Smooth muscle cell (in vitro differentiated cells): Measurements from ENCODE around the gene FSTL4. TPM values are rescaled to one million over a fixed set of nuclear protein-coding genes. Genes with fewer than 3 reads are reported as not detected.

ENCODE experiments used
- DNase-seq: peaks from one replicate; lab custom pipeline; 2025; ENCODE audit not compliant: unreplicated experiment; lab: John Stamatoyannopoulos, UW
- H2AFZ ChIP-seq: fragments of 200-600 bp; sonication (generic); 2 replicates; pipeline ENCODE4 v1.6.0; 2016; ENCODE audit warnings: antibody characterized with exemption, low read depth, mild to moderate bottlenecking
- H3F3A ChIP-seq: fragments of 200-600 bp; sonication (generic); 2 replicates; pipeline ENCODE4 v1.6.0; 2017; ENCODE audit warnings: antibody characterized with exemption, low read depth
- H3K27ac ChIP-seq: fragments of 200-600 bp; sonication (generic); 2 replicates; pipeline ENCODE4 v1.5.1; 2016; ENCODE audit warnings: low read depth, mild to moderate bottlenecking
- H3K27me3 ChIP-seq: fragments of 200-600 bp; sonication (generic); 2 replicates; pipeline ENCODE4 v1.6.1; 2016; ENCODE audit warnings: low read depth, mild to moderate bottlenecking
- H3K36me3 ChIP-seq: fragments of 200-600 bp; sonication (generic); 2 replicates; pipeline ENCODE4 v1.5.1; 2016; ENCODE audit warnings: low read depth
- H3K4me1 ChIP-seq: fragments of 200-600 bp; sonication (generic); 2 replicates; pipeline ENCODE4 v1.5.1; 2016; ENCODE audit warnings: low read depth
- H3K4me2 ChIP-seq: fragments of 200-600 bp; sonication (generic); 2 replicates; pipeline ENCODE4 v1.6.0; 2016; ENCODE audit warnings: mild to moderate bottlenecking
- H3K4me3 ChIP-seq: fragments of 200-600 bp; sonication (generic); 2 replicates; pipeline ENCODE4 v1.5.1; 2016; ENCODE audit warnings: mild to moderate bottlenecking
- H3K79me2 ChIP-seq: fragments of 200-600 bp; sonication (generic); 2 replicates; pipeline ENCODE4 v1.6.0; 2016; ENCODE audit warnings: low read depth, mild to moderate bottlenecking
- H3K9ac ChIP-seq: fragments of 200-600 bp; sonication (generic); 2 replicates; pipeline ENCODE4 v1.6.0; 2016; ENCODE audit warnings: low read depth
- H3K9me3 ChIP-seq: fragments of 200-600 bp; sonication (generic); replicated peaks from 2 replicates; pipeline ENCODE4 v1.5.1; 2016; ENCODE audit warnings: low read depth
- H4K20me1 ChIP-seq: fragments of 200-600 bp; sonication (generic); 2 replicates; pipeline ENCODE4 v1.6.0; 2016; ENCODE audit warnings: low read depth
- CTCF ChIP-seq: fragments of 200-600 bp; sonication (generic); IDR thresholded peaks from 2 replicates; pipeline ENCODE4 v1.5.1; 2017; ENCODE audit warnings: borderline replicate concordance, mild to moderate bottlenecking, antibody characterized with exemption; ENCODE audit not compliant: insufficient read depth, poor library complexity, severe bottlenecking
- WGBS: methylation state at CpG from one replicate; pipeline ENCODE4 v1.1.7; 2016; ENCODE audit warnings: low lambda C conversion rate; 5-methylcytosine and 5-hydroxymethylcytosine counted together
- polyA plus RNA-seq: library from polyadenylated mRNA; unstranded; fragments of >200 nt; fragmentation: Nextera tagmentation; extraction: Ambion mirVana; gene quantifications from 2 replicates; pipeline ENCODE4 v1.2.1, GENCODE V29; 2016
- total RNA-seq: library from RNA; depleted of rRNA; stranded (reverse); fragments of >200 nt; gene quantifications from 2 replicates; pipeline ENCODE4 v1.2.3, GENCODE V29; 2014

The FSTL4 gene
- total and polyA plus RNA-seq, 2 experiments from 2014 or later, result 0.49 TPM; not detected in 1

- WGBS, result 70% methylated on average over 12 of the region's 13 CpGs
- Histone ChIP-seq H3K9me3 (no peaks in the 10 kb centered on the region), H2AFZ (no peak overlapping the region), H3K9ac (no peak overlapping the region), H4K20me1 (no peaks in the 10 kb centered on the region), H3K4me2 (no peak overlapping the region), H3K27me3 (no peaks in the 10 kb centered on the region), H3K79me2 (no peaks in the 10 kb centered on the region), H3F3A (no peaks in the 10 kb centered on the region), H3K36me3 (no peaks in the 10 kb centered on the region), H3K4me3 (no peak overlapping the region), H3K27ac (no peak overlapping the region), H3K4me1 (no peaks in the 10 kb centered on the region)
- no peak for DNase-seq
- no peak for TF ChIP-seq CTCF
Observed at GRCh38 chr5:133323494-133324457, 288.6 kb downstream of the FSTL4 start.

- no peaks in the 10 kb centered on the region for H3K36me3 ChIP-seq
- no peaks in the 10 kb centered on the region for H4K20me1 ChIP-seq
- H3K79me2 ChIP-seq, result no peaks in the 10 kb centered on the region
- no peak overlapping the region for H3K9ac ChIP-seq
- WGBS, result 92% methylated on average over 5 of the region's 5 CpGs
- no peak overlapping the region for H3K4me3 ChIP-seq
- H3K4me1 ChIP-seq, result no peaks in the 10 kb centered on the region
- H2AFZ ChIP-seq, result no peak overlapping the region
- H3K9me3 ChIP-seq, result no peaks in the 10 kb centered on the region
- DNase-seq, result no peak
- H3F3A ChIP-seq, result no peaks in the 10 kb centered on the region
- no peak overlapping the region for H3K27ac ChIP-seq
- no peaks in the 10 kb centered on the region for H3K27me3 ChIP-seq
- no peak overlapping the region for H3K4me2 ChIP-seq
- no peak for TF ChIP-seq CTCF
Observed at GRCh38 chr5:133322743-133323142, 289.6 kb downstream of the FSTL4 start.

- Histone ChIP-seq H3K9ac (no peak overlapping the region), H3K79me2 (no peaks in the 10 kb centered on the region), H3K27ac (no peak overlapping the region), H3K36me3 (no peaks in the 10 kb centered on the region), H3K27me3 (no peaks in the 10 kb centered on the region), H3K4me2 (no peak overlapping the region), H3K9me3 (no peaks in the 10 kb centered on the region), H4K20me1 (no peaks in the 10 kb centered on the region), H3K4me1 (peaks cover 4% of the 10 kb centered on the region), H2AFZ (no peak overlapping the region), H3F3A (no peaks in the 10 kb centered on the region), H3K4me3 (no peak overlapping the region)
- TF ChIP-seq CTCF, result no peak
- 90% methylated on average over 6 of the region's 6 CpGs for WGBS
- no peak for DNase-seq
Observed at GRCh38 chr5:133321833-133322420, 290.4 kb downstream of the FSTL4 start.
